Chondrocyte (in vitro differentiated cells): ENCODE results near the gene DNAH6. TPM values are rescaled to one million over a fixed set of nuclear protein-coding genes. Genes with fewer than 3 reads are reported as not detected.

ENCODE experiments used
- DNase-seq: peaks from one replicate; pipeline ENCODE4 v3.0.0; 2021; ENCODE audit warnings: mixed read lengths, low spot score
- H3K27ac Mint-ChIP-seq: one replicate; pipeline ENCODE4 v1.8.0; 2021; ENCODE audit warnings: mild to moderate bottlenecking, moderate library complexity, mixed read lengths; ENCODE audit not compliant: unreplicated experiment
- H3K27me3 Mint-ChIP-seq: 2 replicates; pipeline ENCODE4 v1.8.0; 2021; ENCODE audit warnings: low read depth, mixed read lengths
- H3K36me3 Mint-ChIP-seq: 2 replicates; pipeline ENCODE4 v1.8.0; 2021; ENCODE audit warnings: low read depth, mixed read lengths
- H3K4me1 Mint-ChIP-seq: 2 replicates; pipeline ENCODE4 v1.8.0; 2021; ENCODE audit warnings: low read depth, mild to moderate bottlenecking, mixed read lengths
- H3K4me3 Mint-ChIP-seq: one replicate; pipeline ENCODE4 v1.8.0; 2021; ENCODE audit warnings: mild to moderate bottlenecking, moderate library complexity, mixed read lengths; ENCODE audit not compliant: unreplicated experiment
- H3K9me3 Mint-ChIP-seq: 2 replicates; pipeline ENCODE4 v1.8.0; 2021; ENCODE audit warnings: low read depth, mixed read lengths
- CTCF ChIP-seq: fragments of 200-600 bp; sonication (generic); IDR thresholded peaks from 2 replicates; pipeline ENCODE4 v1.5.0; 2021; ENCODE audit warnings: antibody characterized with exemption, mild to moderate bottlenecking, moderate library complexity
- total RNA-seq: library from RNA; stranded (reverse); gene quantifications from 3 replicates; pipeline ENCODE4 v1.2.1, GENCODE V29; 2021

DNAH6 gene
- total RNA-seq, 1 donor from 2014 or later = not detected

GRCh38 chr2:84796798-84797197 is 280.5 kb downstream of the DNAH6 start:
- no peak for DNase-seq
- Mint-ChIP-seq H3K4me1 (no peaks in the 10 kb centered on the region), H3K9me3 (peaks cover 7% of the 10 kb centered on the region), H3K4me3 (no peak overlapping the region), H3K27me3 (peaks cover 9% of the 10 kb centered on the region), H3K36me3 (no peaks in the 10 kb centered on the region), H3K27ac (no peak overlapping the region)
- no peak for TF ChIP-seq CTCF

- H3K4me1 Mint-ChIP-seq = no peaks in the 10 kb centered on the region
- no peak overlapping the region for H3K27ac Mint-ChIP-seq
- DNase-seq = no peak
- H3K27me3 Mint-ChIP-seq = peaks cover 14% of the 10 kb centered on the region
- H3K4me3 Mint-ChIP-seq = no peak overlapping the region
- TF ChIP-seq CTCF = no peak
- H3K36me3 Mint-ChIP-seq = no peaks in the 10 kb centered on the region
- peaks cover 11% of the 10 kb centered on the region for H3K9me3 Mint-ChIP-seq
These were observed 281.0 kb downstream of the DNAH6 start for GRCh38 chr2:84797271-84797670.

- TF ChIP-seq CTCF = no peak
- no peak overlapping the region for H3K4me3 Mint-ChIP-seq
- no peaks in the 10 kb centered on the region for H3K4me1 Mint-ChIP-seq
- peaks cover 12% of the 10 kb centered on the region for H3K9me3 Mint-ChIP-seq
- H3K27me3 Mint-ChIP-seq = peaks cover 21% of the 10 kb centered on the region
- no peak for DNase-seq
- H3K27ac Mint-ChIP-seq = no peak overlapping the region
- H3K36me3 Mint-ChIP-seq = no peaks in the 10 kb centered on the region
These were observed 283.5 kb downstream of the DNAH6 start for GRCh38 chr2:84799772-84800171.

GRCh38 chr2:84800194-84800805 is 284.0 kb downstream of the DNAH6 start:
- TF ChIP-seq CTCF = no peak
- peaks cover 12% of the 10 kb centered on the region for H3K9me3 Mint-ChIP-seq
- H3K4me3 Mint-ChIP-seq = no peak overlapping the region
- H3K27me3 Mint-ChIP-seq = peaks cover 21% of the 10 kb centered on the region
- no peaks in the 10 kb centered on the region for H3K4me1 Mint-ChIP-seq
- no peaks in the 10 kb centered on the region for H3K36me3 Mint-ChIP-seq
- no peak overlapping the region for H3K27ac Mint-ChIP-seq
- DNase-seq = no peak

- peaks cover 4% of the 10 kb centered on the region for H3K4me1 Mint-ChIP-seq
- no peak for TF ChIP-seq CTCF
- peaks cover 12% of the 10 kb centered on the region for H3K9me3 Mint-ChIP-seq
- no peak for DNase-seq
- H3K27me3 Mint-ChIP-seq = peaks cover 18% of the 10 kb centered on the region
- H3K36me3 Mint-ChIP-seq = no peaks in the 10 kb centered on the region
- no peak overlapping the region for H3K27ac Mint-ChIP-seq
- no peak overlapping the region for H3K4me3 Mint-ChIP-seq
These were observed 285.5 kb downstream of the DNAH6 start for GRCh38 chr2:84801811-84802210.
